ENCODE data around the gene CFDP1. TPM values are rescaled to one million over a fixed set of nuclear protein-coding genes. Genes with fewer than 3 reads are reported as not detected.

CFDP1 gene
- total and polyA plus RNA-seq, 2 donors (not counting 3 experiments of a cell fraction or from before 2014, with no cell fraction given): 17.8 to 53.8 TPM

- H3K9me1 ChIP-seq (replicated peaks; ENCODE audit: control insufficient read depth, extremely low read depth, insufficient read depth, low read length): no peaks in the 10 kb centered on the region
- no peak overlapping the region for H3K4me3 ChIP-seq (replicated peaks in 1 of 3; ENCODE audit: insufficient read depth in 1 of 3, low read depth in 1 of 3, low read length in 3 of 3)
- DNase-seq (ENCODE audit: low read depth, low spot score) (no peak), FAIRE-seq (no peak)
- intact Hi-C loops (cut with micrococcal nuclease) (no loop called here), dilution Hi-C loops (cut with MboI; ENCODE audit: extremely low pct_ligation_motif_present, low sequenced_read_pairs) (no loop called here)
- no peaks in the 10 kb centered on the region for H3K79me2 ChIP-seq (ENCODE audit: control insufficient read depth, insufficient read depth, low read length)
- H3K27me3 ChIP-seq (ENCODE audit: control insufficient read depth in 2 of 2, insufficient read depth in 2 of 2, low read length in 2 of 2): no peaks in the 10 kb centered on the region
- no peak overlapping the region for H3K4me2 ChIP-seq (ENCODE audit: insufficient read depth, low read length)
- no peaks in the 10 kb centered on the region for H4K20me1 ChIP-seq (replicated peaks; ENCODE audit: control insufficient read depth, extremely low read depth, insufficient read depth, low read length)
- H3K9ac ChIP-seq (replicated peaks; ENCODE audit: extremely low read depth, insufficient read depth, low read length): no peak overlapping the region
- no peaks in the 10 kb centered on the region for H3K9me3 ChIP-seq (replicated peaks; ENCODE audit: control insufficient read depth, insufficient read depth, low read length)
- H2AFZ ChIP-seq (ENCODE audit: low read depth, low read length): no peak overlapping the region
- CTCF ChIA-PET: interaction anchor here (1.0 kb wide), 1 partner anchor 93 kb away, joined by 3 read pairs; no protein-coding TSS in a partner anchor
- no TSS peak for BruUV-seq (replicated peaks)
- no peak overlapping the region for H3K27ac ChIP-seq (ENCODE audit: insufficient read depth, low read depth, low read length)
- POLR2A ChIA-PET: no interaction called here
- no peaks in the 10 kb centered on the region for H3K36me3 ChIP-seq (ENCODE audit: control insufficient read depth in 2 of 2, extremely low read depth in 1 of 2, insufficient read depth in 2 of 2, low read length in 2 of 2)
- TF ChIP-seq POLR2A (IDR thresholded peaks at IDR 0.05; ENCODE audit: low read depth, low read length) (no peak), EZH2 (IDR thresholded peaks at IDR 0.05; ENCODE audit: borderline replicate concordance, low read depth, low read length, severe bottlenecking) (no peak), POLR2AphosphoS5 (IDR thresholded peaks at IDR 0.05; ENCODE audit: insufficient read depth, low read depth, low read length) (no peak), JUN (IDR thresholded peaks at IDR 0.05; ENCODE audit: borderline replicate concordance, insufficient read depth, insufficient read length, low read depth) (no peak), CTCF (IDR thresholded peaks at IDR 0.05; ENCODE audit: extremely low read depth in 1 of 2, insufficient read depth in 1 of 2, low read depth in 1 of 2, low read length in 2 of 2) (no peak), GATA2 (IDR thresholded peaks at IDR 0.05; ENCODE audit: insufficient read depth, insufficient read length, low read depth, low read length) (no peak), FOS (IDR thresholded peaks at IDR 0.05; ENCODE audit: borderline replicate concordance, insufficient read depth, low read length) (no peak), MYC (IDR thresholded peaks at IDR 0.05; ENCODE audit: low read depth, low read length) (no peak)
- TF ChIP-seq, protein P1, sequence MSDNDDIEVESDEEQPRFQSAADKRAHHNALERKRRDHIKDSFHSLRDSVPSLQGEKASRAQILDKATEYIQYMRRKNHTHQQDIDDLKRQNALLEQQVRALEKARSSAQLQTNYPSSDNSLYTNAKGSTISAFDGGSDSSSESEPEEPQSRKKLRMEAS (IDR thresholded peaks at IDR 0.05; ENCODE audit: insufficient read depth, insufficient read length): no peak
- H3K4me1 ChIP-seq (ENCODE audit: control insufficient read depth, extremely low read depth, insufficient read depth, low read length): peaks cover 35% of the 10 kb centered on the region
Measured at GRCh38 chr16:75292691-75293090, 140.6 kb downstream of the CFDP1 start.
